Esophagus muscularis mucosa (tissue), 4 donors: ENCODE results near the gene MTMR10. TPM values are rescaled to one million over a fixed set of nuclear protein-coding genes. Genes with fewer than 3 reads are reported as not detected.

Source experiments
- DNase-seq: peaks from one replicate; pipeline ENCODE4 v3.0.0-alpha.2; 2017; ENCODE audit errors: extremely low spot score
- H3K27ac ChIP-seq, 4 donors: fragments of 200-600 bp; sonication (generic); replicated peaks in 1 of 4; 1 replicate in 3 of 4; 2 replicates in 1 of 4; pipeline ENCODE4 v1.5.1; 2016 to 2019; ENCODE audit warnings: mild to moderate bottlenecking in 1 of 4
- H3K27me3 ChIP-seq, 4 donors: fragments of 200-600 bp; sonication (generic); one replicate each; pipeline versions ENCODE4 v1.5.1 to v1.6.0; 2016 to 2019
- H3K36me3 ChIP-seq, 4 donors: fragments of 200-600 bp; sonication (generic); one replicate each; pipeline ENCODE4 v1.5.1; 2016 to 2019
- H3K4me1 ChIP-seq, 4 donors: fragments of 200-600 bp; sonication (generic); one replicate each; pipeline ENCODE4 v1.5.1; 2016 to 2019
- H3K4me3 ChIP-seq, 4 donors: fragments of 200-600 bp; sonication (generic); 1 replicate in 2 of 4; 2 replicates in 2 of 4; pipeline ENCODE4 v1.5.1; 2016 to 2019; ENCODE audit warnings: mild to moderate bottlenecking in 4 of 4, moderate library complexity in 1 of 4
- H3K9me3 ChIP-seq, 4 donors: fragments of 200-600 bp; sonication (generic); 1 replicate in 3 of 4; 2 replicates in 1 of 4; pipeline ENCODE4 v1.5.1; 2016 to 2019
- CTCF ChIP-seq, 3 experiments: fragments of 200-600 bp in 2 of 3; fragments of 450-650 bp in 1 of 3; sonication (generic) in 2 of 3; IDR thresholded peaks; one replicate each; pipeline ENCODE4 v1.5.1; 2017 to 2019; ENCODE audit warnings: antibody characterized with exemption in 3 of 3, mild to moderate bottlenecking in 2 of 3, moderate library complexity in 1 of 3
- EP300 ChIP-seq: sonication (generic); formaldehyde crosslinking; IDR thresholded peaks from one replicate; pipeline ENCODE4 v1.6.1; 2017; ENCODE audit warnings: antibody characterized with exemption
- POLR2A ChIP-seq: fragments of 450-650 bp; IDR thresholded peaks from one replicate; pipeline ENCODE4 v1.6.1; 2017; ENCODE audit warnings: antibody characterized with exemption, moderate library complexity, mild to moderate bottlenecking, low read depth
- POLR2AphosphoS5 ChIP-seq, 2 donors: sonication (generic); formaldehyde crosslinking; IDR thresholded peaks; one replicate each; pipeline ENCODE4 v1.6.1; 2017; ENCODE audit warnings: antibody characterized with exemption in 2 of 2
- WGBS: methylation state at CpG from one replicate; pipeline ENCODE4 v1.1.5; 2018; 5-methylcytosine and 5-hydroxymethylcytosine counted together
- intact Hi-C: fragments of 100-400 bp; cut with DNase I; formaldehyde crosslinking; loops from one replicate; pipeline ENCODE4 v1.15.1; 2023
- total RNA-seq, 4 donors: library from RNA; depleted of rRNA; stranded (reverse); fragments of >200 nt; gene quantifications; one replicate each; pipeline versions ENCODE4 v1.1.0 to v1.2.1, GENCODE V29; 2016

MTMR10 gene
- total RNA-seq, 4 donors from 2014 or later = 27.4 to 32.3 (median 30.2) TPM

DNA sequence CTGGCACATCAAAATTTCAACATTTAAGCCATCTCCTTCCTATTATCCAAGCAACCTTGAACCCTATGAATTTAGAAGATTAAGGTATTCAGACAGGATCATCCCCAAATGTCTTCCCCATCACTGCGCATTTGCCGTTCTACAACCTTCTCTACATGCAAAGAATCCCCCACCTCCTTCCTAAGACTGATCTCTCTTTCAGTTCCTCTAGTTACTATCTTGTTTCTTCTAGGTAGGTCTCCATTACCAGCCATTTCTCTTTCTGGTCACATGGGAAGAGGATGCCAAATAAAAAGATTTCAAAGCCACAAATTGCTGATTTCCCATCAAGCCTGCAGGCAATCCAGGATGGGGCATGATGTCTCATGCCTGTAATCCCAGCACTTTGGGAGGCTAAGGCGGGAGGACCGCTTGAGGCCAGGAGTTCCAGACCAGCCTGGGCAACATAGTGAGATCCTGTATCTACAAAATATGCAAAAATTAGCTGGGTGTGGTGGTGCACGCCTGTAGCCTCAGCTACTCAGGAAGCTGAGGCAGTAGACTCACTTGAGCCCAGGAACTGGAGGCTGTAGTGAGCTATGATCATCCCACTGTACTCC lies 29.7 kb upstream of the MTMR10 start:
- DNase-seq = no peak
- TF ChIP-seq CTCF (IDR thresholded peaks at IDR 0.05) (no peak), POLR2A (no peak), EP300 (no peak), POLR2AphosphoS5 (IDR thresholded peaks at IDR 0.05) (no peak)
- H3K36me3 ChIP-seq = no peaks in the 10 kb centered on the region
- no peaks in the 10 kb centered on the region for H3K9me3 ChIP-seq
- H3K4me1 ChIP-seq = peaks cover 0 to 8% (median 4%) of the 10 kb centered on the region in 4 donors
- intact Hi-C loops = no loop called here
- no peaks in the 10 kb centered on the region for H3K27me3 ChIP-seq
- no peak overlapping the region for H3K4me3 ChIP-seq
- H3K27ac ChIP-seq = no peak overlapping the region
- WGBS = 94% methylated on average over 5 of the region's 5 CpGs

- Histone ChIP-seq H3K4me1 (peaks cover 0 to 8% (median 4%) of the 10 kb centered on the region in 4 donors), H3K36me3 (no peaks in the 10 kb centered on the region), H3K27me3 (no peaks in the 10 kb centered on the region), H3K9me3 (no peaks in the 10 kb centered on the region), H3K27ac (no peak overlapping the region), H3K4me3 (no peak overlapping the region)
- intact Hi-C loops = no loop called here
- TF ChIP-seq POLR2AphosphoS5 (IDR thresholded peaks at IDR 0.05) (no peak), POLR2A (no peak), CTCF (IDR thresholded peaks at IDR 0.05) (no peak), EP300 (no peak)
- DNase-seq = no peak
- 98% methylated on average over 5 of the region's 5 CpGs for WGBS
Observed at GRCh38 chr15:31020542-31020941, 29.1 kb upstream of the MTMR10 start.

DNA sequence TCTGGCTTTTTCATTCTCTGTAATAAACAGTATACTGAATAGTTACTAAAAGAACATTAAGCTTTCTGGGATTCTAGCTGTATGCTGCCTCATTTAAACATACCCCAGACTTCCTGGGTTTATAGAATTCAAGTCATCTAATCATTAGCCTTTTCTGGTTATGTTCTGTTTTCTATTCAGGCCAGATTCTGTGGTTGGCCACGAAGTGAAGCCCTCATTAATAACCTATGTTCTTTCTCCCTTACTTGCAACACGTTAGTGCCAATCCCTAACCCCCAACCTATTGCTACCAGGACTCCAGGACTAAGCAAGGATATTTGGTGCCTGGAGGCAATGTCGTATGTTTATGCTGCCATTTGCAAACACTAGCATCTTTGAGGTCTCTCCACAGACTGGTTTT lies 28.6 kb upstream of the MTMR10 start:
- intact Hi-C loops = no loop called here
- DNase-seq = no peak
- H3K27ac ChIP-seq = no peak overlapping the region
- TF ChIP-seq POLR2AphosphoS5 (IDR thresholded peaks at IDR 0.05) (no peak), EP300 (no peak), POLR2A (no peak)
- no peaks in the 10 kb centered on the region for H3K27me3 ChIP-seq
- H3K4me3 ChIP-seq = no peak overlapping the region
- H3K4me1 ChIP-seq = peaks cover 0 to 8% (median 4%) of the 10 kb centered on the region in 4 donors
- 87% methylated on average over 3 of the region's 3 CpGs for WGBS
- H3K36me3 ChIP-seq = no peaks in the 10 kb centered on the region
- H3K9me3 ChIP-seq = no peaks in the 10 kb centered on the region

DNA sequence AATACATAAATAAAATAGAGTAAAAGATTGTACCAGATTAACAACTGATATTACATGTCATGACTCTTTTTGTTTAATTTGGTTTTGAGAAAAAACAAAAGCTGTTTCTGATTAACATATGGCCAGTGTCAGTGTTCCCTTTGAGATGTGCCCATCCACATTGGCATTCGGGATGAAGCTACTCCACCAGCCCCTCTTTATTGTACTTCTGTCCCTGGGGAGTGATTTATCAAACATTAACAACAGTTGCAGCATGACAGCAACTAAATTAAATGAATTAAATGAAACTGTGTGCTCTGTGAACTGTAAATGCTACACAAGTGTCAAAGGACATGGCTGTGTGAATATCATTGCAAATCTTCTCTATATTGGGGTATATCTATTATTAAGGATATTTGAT lies 25.9 kb upstream of the MTMR10 start:
- intact Hi-C loops = no loop called here
- WGBS = 76% methylated on average over 1 of the region's 1 CpG
- H3K9me3 ChIP-seq = peaks cover 0 to 9% (median 9%) of the 10 kb centered on the region in 4 donors
- no peaks in the 10 kb centered on the region for H3K36me3 ChIP-seq
- no peak overlapping the region for H3K4me3 ChIP-seq
- H3K27ac ChIP-seq = no peak overlapping the region
- TF ChIP-seq EP300 = no peak
- no peak for TF ChIP-seq POLR2AphosphoS5 (IDR thresholded peaks at IDR 0.05)
- no peak for TF ChIP-seq POLR2A
- TF ChIP-seq CTCF (IDR thresholded peaks at IDR 0.05) = no peak
- DNase-seq = no peak
- no peaks in the 10 kb centered on the region for H3K27me3 ChIP-seq
- H3K4me1 ChIP-seq = no peaks in the 10 kb centered on the region

- no peak for TF ChIP-seq CTCF (IDR thresholded peaks at IDR 0.05)
- TF ChIP-seq POLR2A = no peak
- TF ChIP-seq POLR2AphosphoS5 (IDR thresholded peaks at IDR 0.05) = no peak
- no peak for TF ChIP-seq EP300
- Histone ChIP-seq H3K9me3 (peaks cover 0 to 17% (median 16%) of the 10 kb centered on the region in 4 donors), H3K4me1 (no peaks in the 10 kb centered on the region), H3K4me3 (no peak overlapping the region), H3K27me3 (no peaks in the 10 kb centered on the region), H3K36me3 (no peaks in the 10 kb centered on the region), H3K27ac (no peak overlapping the region)
- 60% methylated on average over 3 of the region's 3 CpGs for WGBS
- intact Hi-C loops = no loop called here
- DNase-seq = no peak
Observed at GRCh38 chr15:31016446-31016915, 25.1 kb upstream of the MTMR10 start.
